ENCODE data around the gene PDGFD. TPM values are rescaled to one million over a fixed set of nuclear protein-coding genes. Genes with fewer than 3 reads are reported as not detected.

PDGFD gene
- total RNA-seq, 1 donor from 2014 or later = 17.2 TPM

DNA sequence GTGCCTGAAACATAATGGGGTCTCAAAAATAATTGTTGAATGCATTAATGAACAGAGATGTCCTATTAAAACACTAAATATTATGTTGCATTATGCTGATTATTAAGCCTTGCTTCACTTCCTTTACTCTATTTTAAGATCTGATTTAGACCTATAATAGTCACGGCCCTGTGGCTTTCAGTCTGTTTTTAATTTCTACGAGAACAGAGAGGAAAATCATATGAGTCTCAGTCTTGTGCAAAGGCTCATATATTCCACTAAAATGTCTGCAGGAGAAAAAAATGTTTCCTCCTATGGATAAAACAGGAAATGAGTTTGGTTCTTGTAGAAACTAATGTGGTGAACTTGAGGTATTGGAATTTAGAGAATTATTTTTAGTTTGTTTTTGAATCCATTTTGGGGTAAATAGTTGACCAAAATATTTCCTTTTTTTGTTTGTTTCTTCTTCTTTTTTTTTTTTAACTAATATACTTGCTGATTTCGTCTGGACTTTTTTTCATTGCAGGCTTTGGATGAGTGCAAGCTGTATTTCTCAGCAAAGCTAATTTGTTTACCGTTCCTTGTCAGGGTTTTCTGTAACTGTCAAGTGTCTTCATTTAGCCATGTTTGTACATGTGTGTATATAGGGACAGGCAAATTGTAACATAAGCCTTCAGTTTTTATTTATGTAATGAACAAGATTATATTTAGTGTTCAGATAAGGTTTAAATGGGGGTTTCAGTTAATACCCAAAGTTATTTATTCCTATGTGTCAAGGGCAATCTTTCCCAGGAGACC lies 266.6 kb downstream of the PDGFD start:
- H3K9me3 Mint-ChIP-seq (ENCODE audit: unreplicated experiment) = no peaks in the 10 kb centered on the region
- H3K4me3 Mint-ChIP-seq (ENCODE audit: unreplicated experiment) = no peak overlapping the region
- H3K27me3 Mint-ChIP-seq (ENCODE audit: unreplicated experiment) = no peaks in the 10 kb centered on the region
- TF ChIP-seq, protein P1, sequence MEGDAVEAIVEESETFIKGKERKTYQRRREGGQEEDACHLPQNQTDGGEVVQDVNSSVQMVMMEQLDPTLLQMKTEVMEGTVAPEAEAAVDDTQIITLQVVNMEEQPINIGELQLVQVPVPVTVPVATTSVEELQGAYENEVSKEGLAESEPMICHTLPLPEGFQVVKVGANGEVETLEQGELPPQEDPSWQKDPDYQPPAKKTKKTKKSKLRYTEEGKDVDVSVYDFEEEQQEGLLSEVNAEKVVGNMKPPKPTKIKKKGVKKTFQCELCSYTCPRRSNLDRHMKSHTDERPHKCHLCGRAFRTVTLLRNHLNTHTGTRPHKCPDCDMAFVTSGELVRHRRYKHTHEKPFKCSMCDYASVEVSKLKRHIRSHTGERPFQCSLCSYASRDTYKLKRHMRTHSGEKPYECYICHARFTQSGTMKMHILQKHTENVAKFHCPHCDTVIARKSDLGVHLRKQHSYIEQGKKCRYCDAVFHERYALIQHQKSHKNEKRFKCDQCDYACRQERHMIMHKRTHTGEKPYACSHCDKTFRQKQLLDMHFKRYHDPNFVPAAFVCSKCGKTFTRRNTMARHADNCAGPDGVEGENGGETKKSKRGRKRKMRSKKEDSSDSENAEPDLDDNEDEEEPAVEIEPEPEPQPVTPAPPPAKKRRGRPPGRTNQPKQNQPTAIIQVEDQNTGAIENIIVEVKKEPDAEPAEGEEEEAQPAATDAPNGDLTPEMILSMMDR (IDR thresholded peaks at IDR 0.05; ENCODE audit: unreplicated experiment) = no peak
- DNase-seq (ENCODE audit: low spot score) = no peak
- no peak overlapping the region for H3K27ac Mint-ChIP-seq (ENCODE audit: unreplicated experiment)
- no peaks in the 10 kb centered on the region for H3K4me1 Mint-ChIP-seq (ENCODE audit: unreplicated experiment)
- H3K36me3 Mint-ChIP-seq (ENCODE audit: low read depth, unreplicated experiment) = no peaks in the 10 kb centered on the region

DNA sequence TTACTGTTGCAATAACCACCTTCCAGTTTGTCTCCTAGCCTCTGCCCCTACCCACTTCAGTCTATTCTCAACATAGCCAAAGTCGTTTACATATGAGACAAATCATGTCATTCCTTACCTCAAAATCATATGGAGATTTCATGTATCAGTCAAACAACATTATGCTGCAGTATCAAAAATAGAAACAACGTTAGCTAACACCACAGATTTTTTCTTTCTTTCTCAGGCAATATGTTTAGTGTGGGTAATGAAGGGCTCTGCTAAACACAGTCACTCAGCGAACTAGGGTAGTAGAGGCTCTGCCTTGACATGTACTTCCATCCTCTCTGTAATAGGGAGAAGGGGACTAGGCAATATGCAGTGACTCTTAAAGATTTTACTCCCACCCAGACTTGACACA lies 268.8 kb downstream of the PDGFD start:
- Mint-ChIP-seq H3K4me1 (ENCODE audit: unreplicated experiment) (no peaks in the 10 kb centered on the region), H3K9me3 (ENCODE audit: unreplicated experiment) (no peaks in the 10 kb centered on the region), H3K27ac (ENCODE audit: unreplicated experiment) (no peak overlapping the region), H3K27me3 (ENCODE audit: unreplicated experiment) (no peaks in the 10 kb centered on the region), H3K4me3 (ENCODE audit: unreplicated experiment) (no peak overlapping the region), H3K36me3 (ENCODE audit: low read depth, unreplicated experiment) (no peaks in the 10 kb centered on the region)
- no peak for DNase-seq (ENCODE audit: low spot score)
- TF ChIP-seq, protein P1 (IDR thresholded peaks at IDR 0.05; ENCODE audit: unreplicated experiment) = no peak

DNA sequence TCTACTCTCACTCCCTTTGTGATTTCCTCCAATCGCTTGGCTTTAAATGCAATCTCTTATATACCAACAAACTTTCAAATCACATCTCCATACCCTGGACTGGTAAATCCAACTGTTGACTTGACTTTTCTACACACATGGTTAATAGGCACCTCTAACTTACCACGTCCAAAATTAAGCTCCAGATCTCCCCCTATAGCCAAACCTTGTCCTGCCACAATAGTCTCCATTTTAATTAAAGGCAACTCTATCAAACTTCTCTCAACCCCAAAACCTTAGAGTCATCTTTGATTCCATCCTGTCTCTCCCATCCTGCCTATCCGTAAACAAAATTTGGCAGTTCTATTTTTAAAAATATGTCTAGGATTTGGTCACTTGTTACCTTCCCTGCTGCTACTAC lies 269.3 kb downstream of the PDGFD start:
- Mint-ChIP-seq H3K4me3 (ENCODE audit: unreplicated experiment) (no peak overlapping the region), H3K9me3 (ENCODE audit: unreplicated experiment) (no peaks in the 10 kb centered on the region), H3K36me3 (ENCODE audit: low read depth, unreplicated experiment) (no peaks in the 10 kb centered on the region), H3K4me1 (ENCODE audit: unreplicated experiment) (no peaks in the 10 kb centered on the region), H3K27ac (ENCODE audit: unreplicated experiment) (no peak overlapping the region), H3K27me3 (ENCODE audit: unreplicated experiment) (no peaks in the 10 kb centered on the region)
- TF ChIP-seq, protein P1 (IDR thresholded peaks at IDR 0.05; ENCODE audit: unreplicated experiment) = no peak
- no peak for DNase-seq (ENCODE audit: low spot score)

DNA sequence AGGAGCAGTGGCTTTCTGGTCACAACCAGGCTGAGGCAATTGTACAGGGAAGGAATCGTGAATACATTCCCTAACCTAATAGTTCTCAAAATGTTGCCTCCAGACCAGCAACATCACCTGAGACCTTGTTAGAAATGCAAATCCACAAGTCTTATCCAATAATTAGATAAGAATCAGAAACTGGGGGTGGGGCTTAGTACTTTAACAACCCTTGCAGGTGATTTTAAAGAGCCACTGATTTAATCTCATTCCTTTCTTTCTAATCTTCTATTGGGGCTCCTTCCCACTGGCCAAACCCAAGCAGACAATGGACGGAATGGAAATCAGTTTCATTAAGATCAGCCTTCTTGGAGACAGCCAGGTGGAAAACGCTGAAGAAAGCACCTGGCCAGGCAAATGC lies 269.9 kb downstream of the PDGFD start:
- Mint-ChIP-seq H3K4me3 (ENCODE audit: unreplicated experiment) (no peak overlapping the region), H3K27ac (ENCODE audit: unreplicated experiment) (no peak overlapping the region), H3K27me3 (ENCODE audit: unreplicated experiment) (no peaks in the 10 kb centered on the region), H3K36me3 (ENCODE audit: low read depth, unreplicated experiment) (no peaks in the 10 kb centered on the region), H3K9me3 (ENCODE audit: unreplicated experiment) (no peaks in the 10 kb centered on the region), H3K4me1 (ENCODE audit: unreplicated experiment) (no peaks in the 10 kb centered on the region)
- TF ChIP-seq, protein P1 (IDR thresholded peaks at IDR 0.05; ENCODE audit: unreplicated experiment) = no peak
- DNase-seq (ENCODE audit: low spot score) = no peak

DNA sequence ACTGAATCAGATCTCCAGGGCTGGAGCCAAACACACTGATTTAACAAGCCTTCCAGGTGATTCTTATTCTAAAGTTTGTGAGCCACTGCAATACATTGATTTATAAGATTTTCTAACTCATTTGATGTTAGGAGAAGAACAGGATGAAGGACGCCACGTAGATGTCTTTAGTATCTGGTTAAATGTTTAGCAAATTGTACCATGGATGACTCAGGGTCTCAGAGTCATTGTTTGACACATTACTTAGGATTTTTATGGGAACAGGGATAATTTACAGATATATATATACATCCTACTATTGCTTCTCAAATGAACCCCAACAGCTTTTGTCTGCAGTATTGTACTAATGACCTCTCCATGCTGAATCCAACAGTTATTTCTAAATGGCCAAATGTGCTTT lies 270.6 kb downstream of the PDGFD start:
- TF ChIP-seq, protein P1 (IDR thresholded peaks at IDR 0.05; ENCODE audit: unreplicated experiment) = no peak
- Mint-ChIP-seq H3K4me3 (ENCODE audit: unreplicated experiment) (no peak overlapping the region), H3K36me3 (ENCODE audit: low read depth, unreplicated experiment) (no peaks in the 10 kb centered on the region), H3K4me1 (ENCODE audit: unreplicated experiment) (no peaks in the 10 kb centered on the region), H3K27me3 (ENCODE audit: unreplicated experiment) (no peaks in the 10 kb centered on the region), H3K27ac (ENCODE audit: unreplicated experiment) (no peak overlapping the region), H3K9me3 (ENCODE audit: unreplicated experiment) (no peaks in the 10 kb centered on the region)
- no peak for DNase-seq (ENCODE audit: low spot score)
